HG02571 (cell line): ENCODE data around the gene ACVR2B.

Source experiments
- ATAC-seq: cut with Tn5 transposase; IDR thresholded peaks from one replicate; pipeline ENCODE4 v1.9.1; 2021; ENCODE audit warnings: mild to moderate bottlenecking, moderate library complexity; ENCODE audit not compliant: unreplicated experiment

Gene ACVR2B

DNA sequence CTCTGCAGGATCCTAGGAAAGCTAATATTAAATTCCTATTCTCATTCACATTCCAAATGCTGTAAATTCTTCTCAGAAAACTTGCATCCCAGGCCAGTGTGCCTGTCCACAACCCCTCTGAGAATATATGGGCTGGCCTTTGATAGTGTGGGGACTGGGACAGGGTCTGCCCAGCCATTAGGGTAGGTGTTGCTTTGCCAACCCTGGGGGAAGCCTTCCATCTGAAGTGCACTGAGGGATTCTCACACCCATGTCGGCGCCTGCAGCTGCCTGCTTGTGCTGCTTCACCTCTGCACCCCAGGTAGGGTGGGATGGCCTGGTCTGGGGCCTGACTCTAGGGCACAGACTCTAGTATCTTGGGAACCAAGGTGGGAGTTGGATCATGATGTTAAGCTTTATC lies 27.2 kb downstream of the ACVR2B start:
- no peak for ATAC-seq

DNA sequence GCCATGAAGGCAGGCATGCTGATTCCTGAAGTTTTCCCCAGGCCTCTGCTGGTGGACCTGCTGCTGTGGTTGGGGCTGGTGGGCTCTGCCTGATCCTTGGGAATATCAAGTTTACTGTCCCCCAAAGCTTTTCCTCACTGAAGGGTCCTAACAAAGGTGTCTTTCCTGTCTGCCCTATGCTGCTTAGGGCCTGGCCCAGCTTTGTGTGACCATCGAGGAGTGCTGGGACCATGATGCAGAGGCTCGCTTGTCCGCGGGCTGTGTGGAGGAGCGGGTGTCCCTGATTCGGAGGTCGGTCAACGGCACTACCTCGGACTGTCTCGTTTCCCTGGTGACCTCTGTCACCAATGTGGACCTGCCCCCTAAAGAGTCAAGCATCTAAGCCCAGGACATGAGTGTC lies 29.3 kb downstream of the ACVR2B start:
- no peak for ATAC-seq

DNA sequence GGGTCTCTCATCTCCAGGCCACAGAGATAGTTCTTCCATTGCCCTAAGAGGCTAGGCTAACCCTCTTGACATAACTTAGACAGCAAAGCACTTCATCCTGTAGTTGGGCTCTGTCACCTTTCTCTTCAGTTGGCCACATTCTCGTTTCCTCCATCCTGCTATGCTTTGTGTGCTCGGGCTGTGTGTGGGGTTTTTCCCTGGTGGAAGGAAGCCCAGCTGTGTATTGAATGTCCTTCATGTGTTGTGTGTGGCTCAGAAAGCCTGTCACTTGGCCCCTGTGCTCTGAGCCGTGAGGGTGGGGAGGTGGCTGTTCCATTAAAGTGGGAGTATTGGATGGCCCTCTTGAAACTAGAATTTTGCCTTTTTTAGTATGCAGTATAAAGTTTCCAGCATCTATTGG lies 33.6 kb downstream of the ACVR2B start:
- ATAC-seq = peak; percentile 82

DNA sequence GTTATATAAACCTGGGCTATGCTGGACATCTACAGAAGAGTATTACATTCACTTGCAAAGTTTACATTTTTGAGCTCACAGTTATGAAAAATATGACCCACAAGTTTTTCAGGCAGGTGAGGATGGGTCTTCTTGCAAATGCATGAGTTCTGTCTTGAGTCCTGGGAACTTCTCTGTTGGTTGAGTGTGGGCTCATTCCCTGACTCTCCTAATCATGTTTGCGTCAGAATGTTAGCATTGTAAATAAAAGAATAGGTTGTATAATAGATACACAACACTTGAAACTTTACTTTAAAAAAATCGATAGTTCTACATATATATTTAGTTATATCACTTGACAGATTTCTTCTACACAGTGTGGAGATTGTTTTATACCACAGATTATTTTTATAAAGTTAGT lies 35.3 kb downstream of the ACVR2B start:
- no peak for ATAC-seq

DNA sequence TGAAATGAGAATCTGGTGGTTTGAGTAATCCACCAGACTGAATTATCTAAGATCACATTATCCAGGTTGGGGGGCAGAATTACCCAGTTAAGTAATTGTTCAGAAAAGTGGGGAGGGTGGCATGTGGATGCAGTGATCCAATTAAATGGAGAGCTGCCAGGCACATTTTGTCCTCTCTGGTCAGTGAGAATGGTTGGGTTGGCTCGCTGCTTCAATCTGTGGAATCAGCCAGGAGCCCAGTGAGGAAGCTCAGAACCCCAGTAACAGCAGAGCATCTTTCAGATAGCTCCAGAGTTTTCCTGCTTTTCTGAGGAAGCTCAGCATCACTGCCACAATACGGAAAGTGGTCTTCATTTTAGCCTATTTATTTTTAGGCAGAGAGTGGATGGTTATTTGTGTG lies 36.1 kb downstream of the ACVR2B start:
- no peak for ATAC-seq

DNA sequence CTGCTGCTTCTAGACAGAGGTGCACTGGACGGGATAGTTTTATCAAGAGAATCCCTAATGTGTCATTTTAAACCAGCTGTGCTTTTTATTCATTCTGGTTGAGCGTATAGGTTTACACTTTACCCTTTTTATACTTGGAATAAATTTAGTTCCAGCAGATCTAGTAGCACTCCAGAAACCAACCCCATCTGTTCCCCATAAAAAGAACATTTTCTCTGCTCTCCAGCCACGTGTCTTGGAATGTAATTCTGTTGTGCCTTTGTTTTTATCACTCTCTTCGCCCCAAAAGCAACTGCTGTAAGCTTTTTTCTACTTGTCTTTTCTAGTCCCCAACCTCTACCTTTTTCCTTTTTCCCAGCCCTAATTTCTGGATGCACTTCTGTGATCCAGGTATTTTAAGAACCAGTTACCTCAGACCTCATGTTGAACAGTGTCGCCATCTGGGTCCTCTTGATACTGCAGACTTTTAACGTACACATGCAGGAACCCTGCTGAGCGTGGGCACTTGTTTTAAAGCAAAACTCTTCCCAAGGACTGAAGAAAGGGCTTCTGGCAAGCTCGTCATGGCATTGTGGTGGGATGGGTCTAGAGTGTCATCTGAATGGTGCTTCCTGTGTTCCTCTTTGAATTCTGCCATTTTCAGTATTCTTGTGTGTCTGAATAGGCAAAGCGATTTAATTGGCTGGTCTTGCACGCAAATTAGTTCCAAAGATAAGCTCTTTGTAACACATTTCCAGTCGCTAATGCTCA lies 36.8 kb downstream of the ACVR2B start:
- no peak for ATAC-seq

DNA sequence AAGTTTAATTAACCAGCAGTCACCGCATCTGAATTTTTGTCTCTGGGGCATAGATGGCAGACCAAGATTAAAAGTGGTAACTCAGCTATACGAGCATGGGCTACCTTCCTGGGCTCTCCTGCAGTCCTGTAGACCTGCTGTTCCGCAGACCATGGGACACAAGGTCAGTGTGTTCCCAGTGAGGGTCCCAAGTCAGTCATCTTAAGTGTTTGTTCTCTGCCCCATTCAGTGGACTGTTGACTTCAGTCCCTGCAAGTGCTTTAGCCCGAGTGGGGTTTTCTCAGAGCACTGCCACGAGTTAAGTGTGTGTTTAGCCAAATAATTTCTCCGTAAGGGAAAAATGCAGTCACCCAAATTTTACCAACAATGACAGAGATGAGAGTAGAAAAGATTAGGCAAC lies 37.5 kb downstream of the ACVR2B start:
- ATAC-seq = no peak

DNA sequence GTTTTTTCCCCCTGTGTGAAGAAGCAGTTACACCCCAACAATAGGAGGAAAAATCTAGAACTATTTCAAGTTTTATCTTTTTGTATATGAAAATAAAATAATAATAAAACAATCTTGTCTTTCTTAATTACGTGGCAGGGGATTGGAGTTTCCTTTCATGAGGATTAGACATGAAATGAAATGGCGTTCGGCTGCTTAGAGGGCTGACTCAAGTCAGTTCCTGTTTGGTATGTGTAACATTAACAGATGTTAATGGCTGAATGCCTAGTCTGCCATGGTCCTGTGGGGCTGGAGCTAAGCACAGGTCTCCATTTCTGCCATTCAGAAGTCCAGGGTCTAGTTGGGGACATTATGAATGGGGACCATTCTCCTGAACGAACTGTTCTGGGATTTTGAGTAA lies 39.3 kb downstream of the ACVR2B start:
- no peak for ATAC-seq

DNA sequence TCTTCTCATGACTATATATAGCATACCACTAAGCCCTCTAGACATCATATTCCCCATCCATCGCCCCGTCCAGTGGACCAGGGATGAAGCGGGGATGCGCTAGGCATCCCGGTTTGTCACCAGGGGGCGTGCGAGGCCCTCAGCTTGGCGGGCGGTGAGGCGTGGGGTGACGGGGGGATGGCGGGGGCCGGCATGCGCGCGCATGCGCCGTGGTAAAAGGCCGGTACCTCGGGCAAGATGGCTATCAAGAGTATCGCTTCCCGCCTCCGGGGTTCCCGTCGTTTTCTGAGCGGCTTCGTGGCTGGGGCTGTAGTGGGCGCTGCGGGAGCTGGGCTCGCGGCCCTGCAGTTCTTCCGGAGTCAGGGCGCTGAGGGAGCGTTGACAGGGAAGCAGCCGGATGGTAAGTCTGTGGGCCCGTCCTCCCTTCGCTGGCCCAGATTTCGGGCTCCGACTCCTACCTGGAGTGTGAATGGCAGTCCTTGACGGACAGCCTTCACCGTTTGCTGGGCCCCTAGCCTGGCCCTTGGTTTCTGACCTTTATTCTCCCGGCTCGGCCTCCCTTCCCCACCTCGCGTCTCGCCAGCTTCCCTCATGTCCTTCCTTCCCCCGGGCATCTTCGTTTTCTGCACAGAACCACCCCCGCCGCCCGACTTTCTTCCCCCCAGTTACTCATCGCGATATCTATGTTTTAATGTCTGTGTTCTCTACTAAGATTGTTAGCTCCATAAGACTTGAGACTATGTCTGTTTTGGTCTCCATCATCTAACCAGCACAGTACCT lies 42.6 kb downstream of the ACVR2B start, which contains the start of gene EXOG:
EXOG (plus strand) TSS at position 210 of the 780 bp plus-strand sequence; CDS start at position 238, 28 bp downstream.
- ATAC-seq = peak; percentile 91

DNA sequence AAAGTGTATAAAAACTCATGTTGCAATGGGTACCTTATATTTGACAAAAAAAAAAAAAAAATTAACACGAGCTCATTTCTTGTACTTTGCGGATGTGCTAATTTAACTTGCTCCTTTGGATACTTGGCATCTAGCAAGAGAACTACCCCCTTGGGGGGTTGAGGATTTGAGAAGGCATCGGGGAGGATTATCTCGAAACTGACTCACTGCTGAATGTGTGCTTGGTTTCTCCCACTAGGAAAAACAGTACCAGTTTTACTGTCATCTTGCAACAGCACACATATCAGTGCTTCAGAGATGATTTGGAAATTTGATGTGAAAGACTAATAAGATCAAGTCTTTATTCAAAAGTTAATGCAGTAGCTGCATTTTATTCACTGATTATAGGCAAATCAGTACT lies 43.3 kb downstream of the ACVR2B start:
- no peak for ATAC-seq

DNA sequence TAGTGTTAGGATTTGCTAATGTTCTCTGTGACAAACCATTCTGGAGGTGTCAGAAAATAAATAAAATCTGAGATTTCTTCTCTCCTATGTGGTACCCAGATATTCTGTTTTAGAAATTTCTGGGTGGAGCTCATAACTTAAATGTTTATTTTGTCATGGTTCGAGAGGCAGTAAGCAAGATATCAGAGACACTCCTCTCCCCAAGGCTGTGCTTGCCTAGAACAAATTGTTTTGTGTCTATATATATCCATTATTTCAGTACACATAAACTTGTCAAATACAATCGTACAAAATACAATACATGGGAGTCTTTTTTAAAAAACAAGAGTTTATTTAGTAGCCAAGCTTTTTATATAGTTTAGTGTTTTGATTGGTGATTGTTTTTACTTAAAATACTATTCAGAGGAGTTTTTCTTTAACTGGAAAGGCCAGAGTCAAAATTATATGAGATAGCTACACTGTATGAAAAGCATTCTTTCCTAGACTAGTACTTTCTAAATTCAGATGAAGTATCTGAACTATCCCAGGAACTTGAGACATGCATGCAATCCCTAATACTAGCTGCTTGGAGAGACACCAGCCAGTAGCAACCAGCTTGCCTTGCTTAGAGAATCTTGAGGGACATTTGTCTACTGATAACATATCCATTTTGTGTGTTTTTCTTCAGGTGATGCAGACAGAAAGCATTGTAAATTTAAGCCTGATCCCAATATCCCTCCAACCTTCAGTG lies 47.2 kb downstream of the ACVR2B start:
- no peak for ATAC-seq

DNA sequence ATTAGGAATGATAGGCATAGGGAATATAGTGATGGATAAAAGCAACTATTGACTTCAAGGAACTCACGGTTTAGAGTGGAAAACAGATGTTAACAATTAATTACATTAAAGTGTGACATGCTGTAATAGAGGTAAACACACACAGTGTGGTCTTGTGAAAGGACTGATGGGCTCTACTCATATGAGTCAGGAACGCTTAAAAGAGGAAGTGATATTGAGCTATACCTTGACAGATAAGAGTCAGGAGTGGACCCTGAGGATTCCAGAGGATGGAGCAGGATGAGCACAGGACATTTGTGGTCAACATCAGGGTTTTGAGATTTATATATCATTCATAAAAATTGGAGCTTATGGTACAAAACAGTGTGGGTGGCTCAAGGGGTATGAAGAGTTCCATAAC lies 53.4 kb downstream of the ACVR2B start:
- peak; percentile 87 for ATAC-seq

DNA sequence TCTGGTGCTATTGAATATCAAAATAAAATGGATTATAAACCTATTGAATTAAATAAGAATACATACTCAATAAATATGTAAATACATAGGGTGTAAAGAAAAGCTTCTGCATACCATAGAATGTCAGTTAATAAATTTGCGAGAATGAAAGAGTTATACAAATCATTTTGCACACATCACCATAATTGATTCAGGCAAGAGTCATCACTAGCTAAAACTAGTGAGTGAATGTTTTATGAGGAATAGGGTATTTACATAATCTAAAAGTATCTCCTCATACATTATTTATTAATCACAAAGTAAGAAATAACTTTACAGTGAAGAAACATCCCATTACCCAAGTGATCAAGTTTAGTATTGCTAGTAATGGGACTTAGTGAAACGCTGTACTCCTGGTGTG lies 56.0 kb downstream of the ACVR2B start:
- ATAC-seq = no peak

DNA sequence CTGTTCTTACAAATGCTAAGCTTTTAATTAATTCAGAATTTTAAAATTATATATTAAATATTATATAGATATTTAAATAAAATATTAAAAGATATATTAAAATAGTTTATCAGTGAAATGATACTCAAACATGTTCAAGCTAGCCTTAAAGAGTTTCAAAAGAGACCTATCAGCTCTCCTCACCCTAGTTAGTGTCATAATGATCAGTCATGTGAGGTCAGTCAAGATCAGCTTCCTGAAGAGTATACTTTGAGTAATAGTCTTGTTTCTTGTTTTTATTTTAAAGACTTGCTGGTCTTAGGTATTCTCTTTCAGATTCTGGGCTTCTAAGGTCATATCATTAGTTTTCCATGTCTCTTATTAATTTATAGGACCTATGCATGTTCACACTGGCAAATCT lies 56.9 kb downstream of the ACVR2B start:
- no peak for ATAC-seq

DNA sequence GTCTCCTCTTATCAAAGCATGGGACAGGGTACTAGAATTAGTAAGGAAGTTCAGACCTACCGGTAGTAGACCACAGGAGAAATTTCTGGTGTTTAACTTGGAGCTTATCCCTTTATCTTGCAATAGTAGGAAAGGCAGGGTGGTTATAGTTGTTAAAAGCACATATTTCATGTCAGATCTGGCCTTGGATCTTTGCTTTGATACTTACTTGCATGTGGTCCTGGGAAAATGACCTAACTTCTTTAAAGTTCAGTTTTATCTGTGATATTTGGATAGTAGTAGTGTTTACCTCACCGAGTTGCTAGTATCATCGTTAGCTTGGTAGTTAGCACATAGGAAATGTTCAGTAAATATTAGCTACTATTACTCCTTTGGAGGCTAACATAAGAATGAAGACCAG lies 57.9 kb downstream of the ACVR2B start:
- no peak for ATAC-seq

DNA sequence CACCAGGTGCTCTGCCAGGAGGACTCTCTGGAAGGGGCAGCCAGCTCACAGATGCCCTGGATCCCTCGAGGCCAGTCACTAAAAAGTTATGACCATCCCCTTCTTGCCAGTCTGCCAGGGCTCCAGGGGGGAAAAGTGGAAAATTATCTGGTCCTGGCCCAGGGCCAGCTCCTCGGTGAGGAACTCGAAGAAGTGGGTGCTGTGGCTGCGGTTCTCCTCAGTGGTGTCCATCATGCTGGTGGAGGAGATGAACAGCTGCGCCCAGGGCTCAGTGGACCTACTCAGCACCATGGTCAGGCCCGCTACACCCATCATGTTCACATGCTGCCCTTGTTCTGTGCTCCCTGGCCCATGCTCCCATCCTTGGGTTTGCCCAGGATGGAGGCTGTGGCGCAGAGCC lies 61.7 kb downstream of the ACVR2B start:
- ATAC-seq = no peak

DNA sequence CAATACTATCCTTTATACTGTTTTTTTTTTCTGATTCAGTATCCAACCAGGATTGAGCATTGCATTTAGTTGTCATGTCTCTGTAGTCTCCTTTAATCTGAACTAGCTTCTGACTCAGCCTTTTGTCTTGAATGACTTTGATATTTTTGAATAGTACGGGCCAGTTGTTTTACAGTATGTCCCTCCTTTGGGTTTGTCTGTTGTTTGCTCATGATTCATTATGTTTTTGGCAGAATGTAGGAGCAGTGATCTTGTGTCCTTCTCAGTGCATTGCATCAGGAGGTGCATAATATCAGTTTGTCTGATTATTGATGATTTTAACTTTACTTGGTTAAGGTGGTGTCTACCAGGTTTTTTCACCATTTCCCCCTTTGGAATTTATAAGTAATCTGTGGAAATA lies 63.0 kb downstream of the ACVR2B start:
- no peak for ATAC-seq

DNA sequence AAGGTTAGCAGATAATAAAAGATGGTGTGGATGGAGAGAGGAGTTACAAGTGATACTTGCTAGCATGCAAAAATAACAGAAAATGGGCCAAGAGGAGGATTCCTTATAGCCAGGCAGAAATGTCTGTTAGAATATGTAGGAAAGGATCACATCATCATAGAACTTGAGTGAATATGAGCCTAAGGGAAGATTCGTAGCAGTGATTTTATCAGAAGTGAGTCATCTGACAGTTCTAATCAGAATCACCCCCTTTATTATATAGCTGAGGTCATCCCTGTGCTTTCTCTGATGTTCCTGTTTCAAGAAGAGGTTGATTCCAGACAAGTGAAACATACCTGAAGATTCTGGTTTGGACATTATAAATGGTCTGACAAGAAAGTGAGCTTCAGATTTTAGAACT lies 65.3 kb downstream of the ACVR2B start:
- no peak for ATAC-seq

DNA sequence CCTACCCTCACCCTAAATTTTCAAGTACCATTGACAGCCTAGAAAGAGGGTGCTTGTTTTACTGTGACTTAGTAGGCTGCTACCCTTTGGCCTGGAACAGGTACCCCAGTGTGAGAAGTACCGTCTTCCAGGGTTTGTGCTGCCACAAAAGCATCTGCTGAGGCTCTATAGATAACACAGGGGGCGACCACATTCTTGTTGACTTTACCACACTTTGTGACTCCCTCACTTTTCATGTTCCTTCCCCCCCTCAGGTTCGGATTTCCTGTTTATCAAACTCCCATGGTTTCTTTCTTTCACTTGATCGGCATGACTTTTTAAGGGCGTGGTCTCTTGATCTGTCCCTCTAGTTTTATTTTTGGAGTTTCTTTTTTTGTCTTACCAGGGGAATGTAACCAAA lies 66.0 kb downstream of the ACVR2B start:
- no peak for ATAC-seq

DNA sequence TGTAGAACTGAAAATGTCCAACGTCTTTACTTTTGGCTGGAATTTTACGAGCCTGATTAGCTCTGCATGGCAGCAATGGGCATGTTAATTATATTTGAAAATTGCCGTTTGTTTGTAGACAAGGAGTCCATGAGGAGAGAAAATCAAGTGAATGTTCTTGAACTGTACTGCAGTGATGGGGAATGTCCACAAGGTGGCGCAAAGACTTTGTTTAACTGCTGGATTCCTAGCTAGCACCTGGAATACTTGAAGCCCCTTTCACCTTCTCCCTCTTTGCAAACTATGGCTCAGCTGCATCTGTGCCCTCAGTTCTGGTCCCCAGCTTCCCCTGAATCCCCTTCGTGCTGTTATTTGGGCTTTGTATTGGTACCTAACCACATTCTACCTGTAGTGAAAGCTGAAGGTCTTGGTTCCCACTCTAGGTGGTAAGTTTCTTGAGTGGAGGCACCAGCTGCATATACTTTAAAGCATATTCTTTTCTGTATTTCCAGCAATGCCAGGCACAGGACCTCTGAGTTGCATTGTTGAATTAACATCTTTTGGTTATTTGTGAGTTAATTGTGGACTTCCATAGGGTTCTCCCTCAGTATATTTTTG lies 67.8 kb downstream of the ACVR2B start:
- no peak for ATAC-seq

DNA sequence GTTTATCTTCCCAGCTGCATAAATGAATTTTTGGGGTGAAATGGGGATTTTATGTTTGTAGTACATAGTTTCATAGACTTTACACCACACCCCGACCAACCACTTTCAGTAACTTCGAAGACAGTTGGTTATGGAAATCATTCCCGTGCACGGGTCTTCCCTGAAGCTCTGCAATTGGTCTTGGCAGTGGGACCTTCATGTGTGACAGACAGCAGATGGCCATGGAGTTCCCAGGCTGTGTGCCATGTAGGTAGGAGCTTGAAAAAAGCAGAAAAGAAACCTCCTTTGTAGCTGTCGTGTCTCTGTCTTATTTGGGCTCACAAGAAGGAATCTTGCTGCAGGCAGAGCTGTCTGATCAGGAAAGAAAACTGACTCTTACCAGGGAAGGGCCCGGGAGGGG lies 68.3 kb downstream of the ACVR2B start:
- no peak for ATAC-seq
